K562 (cell line): Measurements from ENCODE around the gene KRTAP5-1. TPM values are rescaled to one million over a fixed set of nuclear protein-coding genes. Genes with fewer than 3 reads are reported as not detected.

Source experiments
- ATAC-seq: fragments of 200-7000 bp; cut with Tn5 transposase; 3 replicates; pipeline ENCODE4 v1.9.1; 2020; ENCODE audit warnings: moderate library complexity
- BruUV-seq: library from RNA; stranded (reverse); fragments of 400-500 nt; replicated peaks from 2 replicates; lab custom pipeline; 2021; lab: Mats Ljungman, UMichigan
- CTCF ChIA-PET: fragments of 300-600 bp; formaldehyde crosslinking; extraction: SDS; loops from one replicate; lab custom pipeline; 2021; ENCODE audit warnings: low intra/inter-chr PET ratio; lab: Yijun Ruan, JAX
- POLR2A ChIA-PET: fragments of 300-600, 350-650 bp; sonication (Branson Sonifier 250); formaldehyde crosslinking; extraction: SDS; loops from one replicate; lab custom pipeline; 2021; ENCODE audit warnings: antibody characterized with exemption, inconsistent platforms; lab: Yijun Ruan, JAX
- DNase-seq, 4 experiments: peaks; one replicate each; pipeline versions ENCODE4 v3.0.0 to v3.0.0-alpha.2; 2011 to 2018; ENCODE audit warnings: low spot score in 3 of 4, mixed read lengths in 3 of 4; ENCODE audit errors: extremely low read depth in 1 of 4
- FAIRE-seq: peaks from 2 replicates; lab custom pipeline; 2011; peaks lifted over from hg19 to GRCh38; lab: Jason Lieb, UNC
- H2AFZ ChIP-seq: 2 replicates; pipeline ENCODE4 v1.6.0; 2011; ENCODE audit warnings: low read depth, low read length, control low read depth, inconsistent platforms
- H3K27ac ChIP-seq: fragments of 200-600 bp; 3 replicates; pipeline ENCODE4 v1.8.0; 2011; ENCODE audit warnings: low read depth, mild to moderate bottlenecking, control low read depth, inconsistent platforms, low read length, moderate library complexity, mixed read lengths; ENCODE audit errors: extremely low read depth
- H3K27me3 ChIP-seq, 2 experiments: fragments of 300-600 bp in 1 of 2; 2 replicates in 1 of 2; 3 replicates in 1 of 2; pipeline versions ENCODE4 v1.6.0 to v1.8.0; 2011; ENCODE audit warnings: inconsistent platforms in 2 of 2, low read length in 2 of 2, mild to moderate bottlenecking in 1 of 2, mixed read lengths in 1 of 2, moderate library complexity in 1 of 2; ENCODE audit not compliant: control insufficient read depth in 2 of 2, insufficient read depth in 2 of 2
- H3K36me3 ChIP-seq: fragments of 300-600 bp; 3 replicates; pipeline ENCODE4 v1.8.0; 2011; ENCODE audit warnings: mild to moderate bottlenecking, low read length, inconsistent platforms; ENCODE audit not compliant: control insufficient read depth, insufficient read depth
- H3K4me1 ChIP-seq, 2 experiments: fragments of 200-600 bp in 1 of 2; replicated peaks in 1 of 2; 2 replicates in 1 of 2; 3 replicates in 1 of 2; pipeline versions ENCODE4 v1.5.1 to v1.8.0; 2011; ENCODE audit warnings: inconsistent platforms in 2 of 2, low read length in 2 of 2, mild to moderate bottlenecking in 1 of 2, mixed read lengths in 1 of 2, moderate library complexity in 1 of 2; ENCODE audit not compliant: control insufficient read depth in 2 of 2, insufficient read depth in 2 of 2
- H3K4me2 ChIP-seq: 2 replicates; pipeline ENCODE4 v1.6.1; 2011; ENCODE audit warnings: low read length, control low read depth, inconsistent platforms, mixed read lengths; ENCODE audit not compliant: insufficient read depth
- H3K4me3 ChIP-seq: fragments of 200-600 bp; sonication (generic), shearing (Covaris generic); 2 replicates; pipeline ENCODE4 v1.5.1; 2016; ENCODE audit warnings: control low read depth, inconsistent platforms
- H3K79me2 ChIP-seq: fragments of 200-600 bp; 3 replicates; pipeline ENCODE4 v1.8.0; 2011; ENCODE audit warnings: low read length, inconsistent platforms; ENCODE audit not compliant: control insufficient read depth, insufficient read depth
- H3K9ac ChIP-seq, 2 experiments: 2 replicates each; pipeline versions ENCODE4 v1.6.0 to v1.6.1; 2011; ENCODE audit warnings: low read depth in 2 of 2, low read length in 2 of 2, control low read depth in 1 of 2, inconsistent platforms in 1 of 2, mild to moderate bottlenecking in 1 of 2, mixed read lengths in 1 of 2; ENCODE audit not compliant: insufficient read depth in 1 of 2
- H3K9me1 ChIP-seq: one replicate; pipeline ENCODE4 v1.6.0; 2011; ENCODE audit warnings: inconsistent platforms, mild to moderate bottlenecking, low read length, moderate library complexity; ENCODE audit not compliant: control insufficient read depth, insufficient read depth
- H3K9me3 ChIP-seq: replicated peaks from 2 replicates; pipeline ENCODE4 v1.5.1; 2011; ENCODE audit warnings: low read depth, low read length, inconsistent platforms; ENCODE audit not compliant: control insufficient read depth, insufficient read depth
- H4K20me1 ChIP-seq: replicated peaks from 2 replicates; pipeline ENCODE4 v1.6.1; 2011; ENCODE audit warnings: low read length, inconsistent platforms, mixed read lengths; ENCODE audit not compliant: control insufficient read depth, insufficient read depth
- KLF1 ChIP-seq: fragments of 450-650 bp; IDR thresholded peaks from 2 replicates; pipeline ENCODE4 v1.6.1; 2016; ENCODE audit warnings: missing genetic modification characterization, missing compliant biosample characterization
- KLF10 ChIP-seq: fragments of 250-450 bp; sonication (Bioruptor Pico); IDR thresholded peaks from 2 replicates; pipeline ENCODE4 v1.6.1; 2021; ENCODE audit warnings: matching md5 sums
- SRSF1 ChIP-seq: fragments of 200-400 bp; formaldehyde crosslinking; IDR thresholded peaks from 2 replicates; pipeline ENCODE4 v1.6.1; 2017; ENCODE audit warnings: mild to moderate bottlenecking, low read depth, low read length, moderate library complexity
- SRSF3 ChIP-seq: fragments of 200-400 bp; formaldehyde crosslinking; IDR thresholded peaks from 2 replicates; pipeline ENCODE4 v1.6.1; 2016; ENCODE audit warnings: mild to moderate bottlenecking, low read length, moderate library complexity; ENCODE audit not compliant: insufficient read depth
- ZNF3 ChIP-seq: fragments of 250-450 bp; sonication (Bioruptor Pico); IDR thresholded peaks from 2 replicates; pipeline ENCODE4 v1.5.0; 2021; ENCODE audit warnings: mild to moderate bottlenecking, moderate library complexity
- ZNF445 ChIP-seq: fragments of 250-450 bp; sonication (Bioruptor Pico); IDR thresholded peaks from 2 replicates; pipeline ENCODE4 v1.4.0; 2020; ENCODE audit warnings: low read depth, mild to moderate bottlenecking, moderate library complexity
- WGBS: fragments of 100-300 bp; shearing (Covaris generic); methylation state at CpG from one replicate; pipeline ENCODE4 v1.1.6; 2016; ENCODE audit warnings: low coverage, mixed read lengths; ENCODE audit not compliant: insufficient coverage; ENCODE audit errors: missing lambda C conversion rate; 5-methylcytosine and 5-hydroxymethylcytosine counted together
- in situ Hi-C: fragments of 300-500 bp; cut with MboI; formaldehyde crosslinking; loops from 4 replicates; pipeline ENCODE4 v1.15.0; 2018; ENCODE audit warnings: inconsistent platforms, mixed read lengths
- intact Hi-C: fragments of 100-400 bp; cut with micrococcal nuclease; formaldehyde crosslinking; loops from 2 replicates; pipeline ENCODE4 v1.14.2; 2022
- polyA plus RNA-seq, 8 experiments: library from polyadenylated mRNA; depleted of rRNA in 4 of 8; stranded (reverse) in 5 of 8; unstranded in 3 of 8; fragments of >200 nt; fragmentation: Nextera tagmentation in 2 of 8; fragmentation: Illumina TruSeq in 1 of 8; extraction: Ambion mirVana in 2 of 8; extraction: Trizol in 1 of 8; gene quantifications; 2 replicates each; pipeline versions ENCODE4 v1.2.1 to v1.2.3, GENCODE V29; 2011 to 2014; ENCODE audit warnings: inconsistent platforms in 1 of 8, missing spikeins in 1 of 8
- total RNA-seq, 7 experiments: library from RNA; depleted of rRNA in 6 of 7; stranded (reverse); fragments of >200 nt in 6 of 7; fragmentation: Illumina TruSeq in 2 of 7; extraction: Trizol in 2 of 7; gene quantifications; 2 replicates each; pipeline versions ENCODE4 v1.2.1 to v1.2.3, GENCODE V29; 2011 to 2021; ENCODE audit warnings: low replicate concordance in 1 of 7
- TF ChIP-seq, protein P1 (sequence below): sonication (generic); formaldehyde crosslinking; IDR thresholded peaks from 2 replicates; pipeline ENCODE4 v1.8.1; 2023; ENCODE audit warnings: missing genetic modification reagents, mild to moderate bottlenecking, borderline replicate concordance
- TF ChIP-seq, protein P2 (sequence below): fragments of 150-350 bp; IDR thresholded peaks from 2 replicates; pipeline ENCODE4 v1.6.1; 2014; ENCODE audit warnings: low read depth, mild to moderate bottlenecking, low read length, borderline replicate concordance
- TF ChIP-seq, protein P3 (sequence below), 2 experiments: fragments of 200-800 bp in 1 of 2; sonication (Bioruptor generic) in 1 of 2; sonication (generic) in 1 of 2; formaldehyde crosslinking in 1 of 2; IDR thresholded peaks in 1 of 2; conservative IDR thresholded peaks in 1 of 2; 2 replicates each; pipeline versions ENCODE4 v1.5.0 to v1.6.1; 2016 to 2020; ENCODE audit warnings: missing compliant biosample characterization in 1 of 2, missing genetic modification characterization in 1 of 2, missing genetic modification reagents in 1 of 2

The KRTAP5-1 gene
- total and polyA plus RNA-seq, 9 of the 15 experiments (the other 6 are each of a cell fraction or from before 2014, with no cell fraction given), result not detected

DNA sequence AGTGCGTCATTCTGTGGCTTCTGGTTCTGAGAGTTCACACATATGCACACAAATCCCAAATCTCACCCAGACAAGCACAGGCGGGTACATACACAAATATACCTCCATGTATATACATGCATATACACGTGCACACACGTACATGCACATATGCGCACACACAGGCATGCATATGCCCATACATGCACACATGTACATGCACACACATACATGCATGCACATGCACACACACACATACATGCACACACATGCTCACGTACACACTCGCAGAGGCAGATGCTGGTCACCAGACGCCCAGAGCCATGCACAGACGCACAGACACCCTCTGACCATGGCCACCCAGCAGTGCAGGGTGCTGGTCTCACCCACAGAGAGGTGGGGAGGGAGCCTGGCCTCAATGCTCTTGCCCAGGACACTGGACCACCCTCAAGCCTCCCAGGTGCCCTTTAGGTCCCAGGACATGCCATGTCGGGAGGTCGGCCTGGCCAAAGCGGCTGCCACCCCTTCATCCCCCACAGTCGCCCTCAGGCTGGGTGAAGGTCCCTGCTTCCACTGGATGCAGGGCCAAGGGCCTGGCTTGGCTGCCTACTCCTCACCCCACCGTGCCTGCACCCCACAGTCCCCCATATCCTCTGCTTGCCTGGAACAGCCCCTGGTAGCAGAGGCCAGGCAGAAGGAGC, 22.5 kb downstream of the KRTAP5-1 start (continued):
- TF ChIP-seq, protein P1, sequence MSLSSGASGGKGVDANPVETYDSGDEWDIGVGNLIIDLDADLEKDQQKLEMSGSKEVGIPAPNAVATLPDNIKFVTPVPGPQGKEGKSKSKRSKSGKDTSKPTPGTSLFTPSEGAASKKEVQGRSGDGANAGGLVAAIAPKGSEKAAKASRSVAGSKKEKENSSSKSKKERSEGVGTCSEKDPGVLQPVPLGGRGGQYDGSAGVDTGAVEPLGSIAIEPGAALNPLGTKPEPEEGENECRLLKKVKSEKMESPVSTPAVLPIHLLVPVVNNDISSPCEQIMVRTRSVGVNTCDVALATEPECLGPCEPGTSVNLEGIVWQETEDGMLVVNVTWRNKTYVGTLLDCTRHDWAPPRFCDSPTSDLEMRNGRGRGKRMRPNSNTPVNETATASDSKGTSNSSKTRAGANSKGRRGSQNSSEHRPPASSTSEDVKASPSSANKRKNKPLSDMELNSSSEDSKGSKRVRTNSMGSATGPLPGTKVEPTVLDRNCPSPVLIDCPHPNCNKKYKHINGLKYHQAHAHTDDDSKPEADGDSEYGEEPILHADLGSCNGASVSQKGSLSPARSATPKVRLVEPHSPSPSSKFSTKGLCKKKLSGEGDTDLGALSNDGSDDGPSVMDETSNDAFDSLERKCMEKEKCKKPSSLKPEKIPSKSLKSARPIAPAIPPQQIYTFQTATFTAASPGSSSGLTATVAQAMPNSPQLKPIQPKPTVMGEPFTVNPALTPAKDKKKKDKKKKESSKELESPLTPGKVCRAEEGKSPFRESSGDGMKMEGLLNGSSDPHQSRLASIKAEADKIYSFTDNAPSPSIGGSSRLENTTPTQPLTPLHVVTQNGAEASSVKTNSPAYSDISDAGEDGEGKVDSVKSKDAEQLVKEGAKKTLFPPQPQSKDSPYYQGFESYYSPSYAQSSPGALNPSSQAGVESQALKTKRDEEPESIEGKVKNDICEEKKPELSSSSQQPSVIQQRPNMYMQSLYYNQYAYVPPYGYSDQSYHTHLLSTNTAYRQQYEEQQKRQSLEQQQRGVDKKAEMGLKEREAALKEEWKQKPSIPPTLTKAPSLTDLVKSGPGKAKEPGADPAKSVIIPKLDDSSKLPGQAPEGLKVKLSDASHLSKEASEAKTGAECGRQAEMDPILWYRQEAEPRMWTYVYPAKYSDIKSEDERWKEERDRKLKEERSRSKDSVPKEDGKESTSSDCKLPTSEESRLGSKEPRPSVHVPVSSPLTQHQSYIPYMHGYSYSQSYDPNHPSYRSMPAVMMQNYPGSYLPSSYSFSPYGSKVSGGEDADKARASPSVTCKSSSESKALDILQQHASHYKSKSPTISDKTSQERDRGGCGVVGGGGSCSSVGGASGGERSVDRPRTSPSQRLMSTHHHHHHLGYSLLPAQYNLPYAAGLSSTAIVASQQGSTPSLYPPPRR (CRISPR knock-in tag), result no peak
- TF ChIP-seq, all 486 proteins: peak for 2

DNA sequence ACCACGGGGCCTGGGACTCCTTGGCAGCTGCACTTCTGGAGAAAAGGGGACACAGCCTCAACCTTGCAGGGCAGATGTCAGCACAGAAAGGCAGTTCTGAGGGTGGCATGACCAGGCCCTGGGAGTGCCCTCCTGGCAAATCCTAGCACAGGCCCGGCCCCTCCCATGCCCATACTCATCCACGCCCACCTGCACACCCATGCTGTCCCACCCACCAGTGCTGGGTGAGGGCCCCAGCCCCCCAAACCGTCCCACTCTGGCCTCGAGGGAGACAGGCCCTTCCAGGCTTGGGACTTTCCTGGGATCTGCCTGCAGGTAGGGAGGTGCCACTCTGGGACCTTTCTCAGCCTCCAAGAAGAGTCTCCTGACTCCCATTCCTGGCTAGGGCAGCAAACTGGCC, 23.1 kb downstream of the KRTAP5-1 start:
- ATAC-seq (no peak), FAIRE-seq (no peak), DNase-seq (no peak)
- peaks cover 0 to 48% of the 10 kb centered on the region in 2 experiments; a peak in 2 of 5 replicates for H3K27me3 ChIP-seq
- no peaks in the 10 kb centered on the region for H3K9me3 ChIP-seq
- intact Hi-C loops (no loop called here), in situ Hi-C loops (no loop called here)
- BruUV-seq, result no TSS peak
- H2AFZ ChIP-seq, result no peak overlapping the region
- H3K4me1 ChIP-seq, result peaks cover 0 to 63% of the 10 kb centered on the region in 2 experiments; a peak in 3 of 5 replicates
- 7% methylated on average over 4 of the region's 5 CpGs for WGBS
- ChIA-PET POLR2A (interaction anchor here (0.8 kb wide), 1 partner anchor 995 kb away, joined by 3 read pairs; no protein-coding TSS in a partner anchor), CTCF (no interaction called here)
- H3K4me3 ChIP-seq, result no peak overlapping the region
- H3K27ac ChIP-seq, result no peak overlapping the region
- H3K4me2 ChIP-seq, result no peak overlapping the region
- H3K9me1 ChIP-seq, result peaks cover under 1% of the 10 kb centered on the region
- H3K79me2 ChIP-seq, result no peaks in the 10 kb centered on the region
- H3K9ac ChIP-seq, result no peak overlapping the region
- peaks cover 36% of the 10 kb centered on the region for H4K20me1 ChIP-seq
- H3K36me3 ChIP-seq, result no peaks in the 10 kb centered on the region
- TF ChIP-seq KLF1 (no peak), SRSF3 (no peak), SRSF1 (no peak), ZNF445 (CRISPR knock-in tag) (no peak), ZNF3 (no peak), KLF10 (CRISPR knock-in tag) (no peak)
- TF ChIP-seq, protein P2, sequence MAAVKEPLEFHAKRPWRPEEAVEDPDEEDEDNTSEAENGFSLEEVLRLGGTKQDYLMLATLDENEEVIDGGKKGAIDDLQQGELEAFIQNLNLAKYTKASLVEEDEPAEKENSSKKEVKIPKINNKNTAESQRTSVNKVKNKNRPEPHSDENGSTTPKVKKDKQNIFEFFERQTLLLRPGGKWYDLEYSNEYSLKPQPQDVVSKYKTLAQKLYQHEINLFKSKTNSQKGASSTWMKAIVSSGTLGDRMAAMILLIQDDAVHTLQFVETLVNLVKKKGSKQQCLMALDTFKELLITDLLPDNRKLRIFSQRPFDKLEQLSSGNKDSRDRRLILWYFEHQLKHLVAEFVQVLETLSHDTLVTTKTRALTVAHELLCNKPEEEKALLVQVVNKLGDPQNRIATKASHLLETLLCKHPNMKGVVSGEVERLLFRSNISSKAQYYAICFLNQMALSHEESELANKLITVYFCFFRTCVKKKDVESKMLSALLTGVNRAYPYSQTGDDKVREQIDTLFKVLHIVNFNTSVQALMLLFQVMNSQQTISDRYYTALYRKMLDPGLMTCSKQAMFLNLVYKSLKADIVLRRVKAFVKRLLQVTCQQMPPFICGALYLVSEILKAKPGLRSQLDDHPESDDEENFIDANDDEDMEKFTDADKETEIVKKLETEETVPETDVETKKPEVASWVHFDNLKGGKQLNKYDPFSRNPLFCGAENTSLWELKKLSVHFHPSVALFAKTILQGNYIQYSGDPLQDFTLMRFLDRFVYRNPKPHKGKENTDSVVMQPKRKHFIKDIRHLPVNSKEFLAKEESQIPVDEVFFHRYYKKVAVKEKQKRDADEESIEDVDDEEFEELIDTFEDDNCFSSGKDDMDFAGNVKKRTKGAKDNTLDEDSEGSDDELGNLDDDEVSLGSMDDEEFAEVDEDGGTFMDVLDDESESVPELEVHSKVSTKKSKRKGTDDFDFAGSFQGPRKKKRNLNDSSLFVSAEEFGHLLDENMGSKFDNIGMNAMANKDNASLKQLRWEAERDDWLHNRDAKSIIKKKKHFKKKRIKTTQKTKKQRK, result no peak
- TF ChIP-seq, protein P3, sequence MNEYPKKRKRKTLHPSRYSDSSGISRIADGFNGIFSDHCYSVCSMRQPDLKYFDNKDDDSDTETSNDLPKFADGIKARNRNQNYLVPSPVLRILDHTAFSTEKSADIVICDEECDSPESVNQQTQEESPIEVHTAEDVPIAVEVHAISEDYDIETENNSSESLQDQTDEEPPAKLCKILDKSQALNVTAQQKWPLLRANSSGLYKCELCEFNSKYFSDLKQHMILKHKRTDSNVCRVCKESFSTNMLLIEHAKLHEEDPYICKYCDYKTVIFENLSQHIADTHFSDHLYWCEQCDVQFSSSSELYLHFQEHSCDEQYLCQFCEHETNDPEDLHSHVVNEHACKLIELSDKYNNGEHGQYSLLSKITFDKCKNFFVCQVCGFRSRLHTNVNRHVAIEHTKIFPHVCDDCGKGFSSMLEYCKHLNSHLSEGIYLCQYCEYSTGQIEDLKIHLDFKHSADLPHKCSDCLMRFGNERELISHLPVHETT (CRISPR knock-in tag; conservative IDR thresholded peaks at IDR 0.05 in 1 of 2, IDR thresholded peaks at IDR 0.05 in 1 of 2), result no peak
